Endothelial cell (in vitro differentiated cells): ENCODE data around the gene CMSS1. TPM values are rescaled to one million over a fixed set of nuclear protein-coding genes. Genes with fewer than 3 reads are reported as not detected.

ENCODE experiments used
- DNase-seq: peaks from one replicate; pipeline ENCODE4 v3.0.0; 2021; ENCODE audit warnings: low spot score
- H3K27ac Mint-ChIP-seq: one replicate; pipeline ENCODE4 v1.8.0; 2021; ENCODE audit warnings: mixed read lengths, inconsistent platforms; ENCODE audit not compliant: unreplicated experiment
- H3K27me3 Mint-ChIP-seq: one replicate; pipeline ENCODE4 v1.8.0; 2021; ENCODE audit warnings: mild to moderate bottlenecking, moderate library complexity, mixed read lengths, inconsistent platforms; ENCODE audit not compliant: unreplicated experiment
- H3K36me3 Mint-ChIP-seq: one replicate; pipeline ENCODE4 v1.8.0; 2021; ENCODE audit warnings: mild to moderate bottlenecking, low read depth, mixed read lengths, inconsistent platforms; ENCODE audit not compliant: unreplicated experiment
- H3K4me1 Mint-ChIP-seq: one replicate; pipeline ENCODE4 v1.8.0; 2021; ENCODE audit warnings: mild to moderate bottlenecking, mixed read lengths, inconsistent platforms; ENCODE audit not compliant: unreplicated experiment
- H3K4me3 Mint-ChIP-seq: one replicate; pipeline ENCODE4 v1.8.0; 2021; ENCODE audit warnings: mild to moderate bottlenecking, mixed read lengths, inconsistent platforms; ENCODE audit not compliant: unreplicated experiment
- H3K9me3 Mint-ChIP-seq: one replicate; pipeline ENCODE4 v1.8.0; 2021; ENCODE audit warnings: mixed read lengths, inconsistent platforms; ENCODE audit not compliant: unreplicated experiment
- CTCF ChIP-seq: fragments of 200-600 bp; sonication (generic); IDR thresholded peaks from one replicate; pipeline ENCODE4 v1.5.0; 2021; ENCODE audit warnings: antibody characterized with exemption; ENCODE audit not compliant: unreplicated experiment
- total RNA-seq: library from RNA; stranded (reverse); fragmentation: NEBNext Ultra II Directional; extraction: Animal tissue kit (Norgen Biotek cat#: 25700); gene quantifications from one replicate; pipeline ENCODE4 v1.2.1, GENCODE V29; 2021; ENCODE audit not compliant: unreplicated experiment

Gene CMSS1
- total RNA-seq, 1 donor from 2014 or later: 25.8 TPM

- Mint-ChIP-seq H3K27me3 (no peaks in the 10 kb centered on the region), H3K27ac (no peak overlapping the region)
These were observed 391.5 kb downstream of the CMSS1 start for GRCh38 chr3:100209169-100209568.

GRCh38 chr3:100209948-100210771, 392.5 kb downstream of the CMSS1 start:
- H3K27ac Mint-ChIP-seq: peak overlapping the region; percentile 95
- H3K36me3 Mint-ChIP-seq: peaks cover 4% of the 10 kb centered on the region
- TF ChIP-seq CTCF: no peak
- no peak for DNase-seq
- H3K4me1 Mint-ChIP-seq: peaks cover 13% of the 10 kb centered on the region
- no peaks in the 10 kb centered on the region for H3K9me3 Mint-ChIP-seq
- no peaks in the 10 kb centered on the region for H3K27me3 Mint-ChIP-seq
- no peak overlapping the region for H3K4me3 Mint-ChIP-seq

More at GRCh38 chr3:100209169-100209568, 391.5 kb downstream of the CMSS1 start:
- peaks cover 4% of the 10 kb centered on the region for H3K36me3 Mint-ChIP-seq
- no peak for DNase-seq
- no peak overlapping the region for H3K4me3 Mint-ChIP-seq
- peaks cover 13% of the 10 kb centered on the region for H3K4me1 Mint-ChIP-seq
- TF ChIP-seq CTCF: no peak
- no peaks in the 10 kb centered on the region for H3K9me3 Mint-ChIP-seq

- no peak for DNase-seq
- TF ChIP-seq CTCF: no peak
- peaks cover 4% of the 10 kb centered on the region for H3K36me3 Mint-ChIP-seq
- H3K27me3 Mint-ChIP-seq: peaks cover 2% of the 10 kb centered on the region
- H3K4me3 Mint-ChIP-seq: no peak overlapping the region
- peak overlapping the region; percentile 95 for H3K27ac Mint-ChIP-seq
- H3K4me1 Mint-ChIP-seq: peaks cover 13% of the 10 kb centered on the region
- no peaks in the 10 kb centered on the region for H3K9me3 Mint-ChIP-seq
These were observed 393.1 kb downstream of the CMSS1 start for GRCh38 chr3:100210772-100211135.

GRCh38 chr3:100213891-100214573, 396.4 kb downstream of the CMSS1 start:
- H3K27ac Mint-ChIP-seq: no peak overlapping the region
- peaks cover 4% of the 10 kb centered on the region for H3K36me3 Mint-ChIP-seq
- DNase-seq: no peak
- H3K27me3 Mint-ChIP-seq: peaks cover 4% of the 10 kb centered on the region
- peaks cover under 1% of the 10 kb centered on the region for H3K9me3 Mint-ChIP-seq
- no peak for TF ChIP-seq CTCF
- H3K4me3 Mint-ChIP-seq: no peak overlapping the region
- H3K4me1 Mint-ChIP-seq: peaks cover 13% of the 10 kb centered on the region

GRCh38 chr3:100214574-100214964, 396.9 kb downstream of the CMSS1 start:
- Mint-ChIP-seq H3K27ac (no peak overlapping the region), H3K4me1 (peaks cover 13% of the 10 kb centered on the region), H3K36me3 (peaks cover 8% of the 10 kb centered on the region), H3K27me3 (peaks cover 4% of the 10 kb centered on the region), H3K4me3 (no peak overlapping the region), H3K9me3 (peaks cover 4% of the 10 kb centered on the region)
- no peak for DNase-seq
- TF ChIP-seq CTCF: no peak
